Measurements from ENCODE around the gene ZNF318. TPM values are rescaled to one million over a fixed set of nuclear protein-coding genes. Genes with fewer than 3 reads are reported as not detected.
"Not testable (repeated sequence)": the region's sequence is repeated elsewhere in the genome, so short reads cannot be mapped to it uniquely, and the experiment has no call there.

The ZNF318 gene
- polyA plus RNA-seq, 1 of the 3 experiments (the other 2 are of a cell fraction): 6.3 TPM

- H3K36me3 ChIP-seq (replicated peaks in 1 of 2; ENCODE audit: control insufficient read depth in 1 of 2, insufficient read depth in 2 of 2, low read length in 1 of 2); H3K9me2 ChIP-seq; H3K4me3 ChIP-seq (ENCODE audit: low read depth in 2 of 2, low read length in 1 of 2); H3K27ac ChIP-seq (ENCODE audit: low read depth in 2 of 2, low read length in 1 of 2); H3K27me3 ChIP-seq (ENCODE audit: insufficient read depth); H3K79me2 ChIP-seq (ENCODE audit: insufficient read depth); H4K20me1 ChIP-seq (ENCODE audit: insufficient read depth); DNase-seq; H3K4me2 ChIP-seq; H3K9me3 ChIP-seq; POLR2A ChIA-PET; H2AFZ ChIP-seq (ENCODE audit: low read depth); H3F3A ChIP-seq (replicated peaks; ENCODE audit: insufficient read depth); H3K9ac ChIP-seq: not testable (repeated sequence)
- peaks cover 0 to 10% of the 10 kb centered on the region in 2 experiments; a peak in 1 of 4 replicates for H3K4me1 ChIP-seq (ENCODE audit: control insufficient read depth in 1 of 2, insufficient read depth in 2 of 2, low read depth in 1 of 2, low read length in 1 of 2)
- WGBS (ENCODE audit: low lambda C conversion rate): 83% methylated on average over 11 of the region's 11 CpGs
- CTCF ChIA-PET: interaction anchor here (0.7 kb wide), 1 partner anchor 32 kb away, joined by 3 read pairs; no protein-coding TSS in a partner anchor
These were observed 66.4 kb downstream of the ZNF318 start for GRCh38 chr6:43303006-43303405.

- no peaks in the 10 kb centered on the region for H3K36me3 ChIP-seq (replicated peaks in 1 of 2; ENCODE audit: control insufficient read depth in 1 of 2, insufficient read depth in 2 of 2, low read length in 1 of 2)
- no peaks in the 10 kb centered on the region for H3F3A ChIP-seq (replicated peaks; ENCODE audit: insufficient read depth)
- ChIA-PET CTCF (no interaction called here), POLR2A (no interaction called here)
- H3K9me3 ChIP-seq: no peaks in the 10 kb centered on the region
- peaks cover 0 to 10% of the 10 kb centered on the region in 2 experiments; a peak in 1 of 4 replicates for H3K4me1 ChIP-seq (ENCODE audit: control insufficient read depth in 1 of 2, insufficient read depth in 2 of 2, low read depth in 1 of 2, low read length in 1 of 2)
- H3K79me2 ChIP-seq (ENCODE audit: insufficient read depth): no peaks in the 10 kb centered on the region
- H4K20me1 ChIP-seq (ENCODE audit: insufficient read depth): no peaks in the 10 kb centered on the region
- no peak overlapping the region for H3K4me2 ChIP-seq
- TF ChIP-seq RXRA (IDR thresholded peaks at IDR 0.05; ENCODE audit: borderline replicate concordance, low read depth) (no peak), CTCF (IDR thresholded peaks at IDR 0.05) (no peak), ELF1 (IDR thresholded peaks at IDR 0.05) (no peak), JUND (IDR thresholded peaks at IDR 0.05) (no peak), MEF2A (IDR thresholded peaks at IDR 0.05; ENCODE audit: borderline replicate concordance, low read depth) (no peak), SMC3 (IDR thresholded peaks at IDR 0.05; ENCODE audit: low read depth, low read length) (no peak), FOXM1 (IDR thresholded peaks at IDR 0.05; ENCODE audit: low read depth) (no peak), USF2 (IDR thresholded peaks at IDR 0.05; ENCODE audit: borderline replicate concordance, low read depth, low read length) (no peak)
- H3K9ac ChIP-seq: no peak overlapping the region
- DNase-seq: no peak
- H3K27ac ChIP-seq (ENCODE audit: low read depth in 2 of 2, low read length in 1 of 2): no peak overlapping the region
- H3K27me3 ChIP-seq (ENCODE audit: insufficient read depth): peaks cover under 1% of the 10 kb centered on the region; the same call in 1 of the 2 replicates
- no peak overlapping the region for H2AFZ ChIP-seq (ENCODE audit: low read depth)
- no peaks in the 10 kb centered on the region for H3K9me2 ChIP-seq
- WGBS (ENCODE audit: low lambda C conversion rate): 84% methylated on average over 8 of the region's 19 CpGs
- no peak overlapping the region for H3K4me3 ChIP-seq (ENCODE audit: low read depth in 2 of 2, low read length in 1 of 2)
These were observed 67.3 kb downstream of the ZNF318 start for GRCh38 chr6:43302126-43302525.

Measured in SK-N-SH (cell line).